ENCODE measurements around the gene WDR89.

DNA sequence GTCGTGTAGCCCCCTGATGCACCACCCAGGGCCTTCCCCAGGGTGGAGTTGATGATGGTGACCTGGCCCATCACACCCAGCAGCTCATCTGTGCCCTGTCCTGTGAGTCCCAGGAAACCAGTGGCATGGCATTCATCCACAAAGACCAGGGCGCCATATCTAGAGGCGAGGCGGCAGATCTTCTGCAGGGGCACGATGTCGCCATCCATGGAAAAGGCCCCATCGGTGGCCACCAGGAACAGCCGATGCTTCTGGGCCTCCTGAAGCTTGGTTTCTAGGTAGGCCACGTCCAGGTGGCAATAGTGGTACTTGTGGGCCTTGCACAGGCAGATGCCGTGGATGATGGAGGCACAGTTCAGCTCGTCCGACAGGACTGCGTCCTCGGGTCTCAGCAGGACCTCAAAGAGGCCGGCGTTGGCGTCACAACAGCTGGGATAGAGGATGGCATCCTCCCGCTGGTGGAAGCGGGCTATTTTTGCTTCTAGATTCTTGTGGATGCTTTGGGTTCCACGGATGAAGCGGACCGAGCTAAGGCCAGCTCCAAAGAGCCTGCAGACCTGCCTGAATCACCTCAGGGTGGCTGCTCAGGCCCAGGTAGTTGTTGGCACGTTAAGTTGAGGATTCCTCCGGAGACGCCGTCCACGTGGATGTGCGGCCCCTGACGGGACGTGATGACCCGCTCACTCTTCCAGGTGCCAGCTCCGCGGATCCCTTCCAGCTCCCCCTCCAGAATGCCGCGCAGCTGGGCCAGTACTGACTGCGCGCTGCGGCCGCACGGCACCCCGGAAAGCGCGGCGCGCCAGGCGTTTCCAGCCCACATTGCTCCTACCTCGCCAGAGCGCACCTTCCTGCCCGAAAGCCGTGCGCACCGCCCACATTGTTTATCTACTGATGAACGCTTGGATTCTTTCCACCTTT, 47.0 kb downstream of the WDR89 start:
- TF ChIP-seq, protein P1, sequence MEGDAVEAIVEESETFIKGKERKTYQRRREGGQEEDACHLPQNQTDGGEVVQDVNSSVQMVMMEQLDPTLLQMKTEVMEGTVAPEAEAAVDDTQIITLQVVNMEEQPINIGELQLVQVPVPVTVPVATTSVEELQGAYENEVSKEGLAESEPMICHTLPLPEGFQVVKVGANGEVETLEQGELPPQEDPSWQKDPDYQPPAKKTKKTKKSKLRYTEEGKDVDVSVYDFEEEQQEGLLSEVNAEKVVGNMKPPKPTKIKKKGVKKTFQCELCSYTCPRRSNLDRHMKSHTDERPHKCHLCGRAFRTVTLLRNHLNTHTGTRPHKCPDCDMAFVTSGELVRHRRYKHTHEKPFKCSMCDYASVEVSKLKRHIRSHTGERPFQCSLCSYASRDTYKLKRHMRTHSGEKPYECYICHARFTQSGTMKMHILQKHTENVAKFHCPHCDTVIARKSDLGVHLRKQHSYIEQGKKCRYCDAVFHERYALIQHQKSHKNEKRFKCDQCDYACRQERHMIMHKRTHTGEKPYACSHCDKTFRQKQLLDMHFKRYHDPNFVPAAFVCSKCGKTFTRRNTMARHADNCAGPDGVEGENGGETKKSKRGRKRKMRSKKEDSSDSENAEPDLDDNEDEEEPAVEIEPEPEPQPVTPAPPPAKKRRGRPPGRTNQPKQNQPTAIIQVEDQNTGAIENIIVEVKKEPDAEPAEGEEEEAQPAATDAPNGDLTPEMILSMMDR (IDR thresholded peaks at IDR 0.05): no peak
- no peak for TF ChIP-seq EP300 (IDR thresholded peaks at IDR 0.05)
- no peak for TF ChIP-seq POLR2A (IDR thresholded peaks at IDR 0.05)
